Calu3 (cell line): ENCODE data around the gene SPEF1. TPM values are rescaled to one million over a fixed set of nuclear protein-coding genes. Genes with fewer than 3 reads are reported as not detected.
A peak's percentile ranks its signal among the peaks of the same experiment; 100 is the strongest.

Source experiments
- BruUV-seq: library from RNA; stranded (reverse); fragments of 400-500 nt; replicated peaks from 2 replicates; lab custom pipeline; 2021; lab: Mats Ljungman, UMichigan
- CTCF ChIA-PET: fragments of 300-600 bp; sonication (Branson Sonifier 250); formaldehyde crosslinking; loops from one replicate; lab custom pipeline; 2022; ENCODE audit warnings: antibody characterized with exemption; lab: Charles Lee
- DNase-seq: peaks from one replicate; pipeline ENCODE4 v3.0.0; 2022
- H3K27ac Mint-ChIP-seq: one replicate; pipeline ENCODE4 v1.8.0; 2022; ENCODE audit warnings: mixed read lengths; ENCODE audit not compliant: unreplicated experiment
- H3K27me3 Mint-ChIP-seq: one replicate; pipeline ENCODE4 v1.8.0; 2022; ENCODE audit warnings: mixed read lengths; ENCODE audit not compliant: unreplicated experiment
- H3K36me3 Mint-ChIP-seq: one replicate; pipeline ENCODE4 v1.8.0; 2022; ENCODE audit warnings: mild to moderate bottlenecking, moderate library complexity, mixed read lengths; ENCODE audit not compliant: insufficient read depth, unreplicated experiment
- H3K4me1 Mint-ChIP-seq: one replicate; pipeline ENCODE4 v1.8.0; 2022; ENCODE audit warnings: mild to moderate bottlenecking, low read depth, mixed read lengths; ENCODE audit not compliant: unreplicated experiment
- H3K4me3 Mint-ChIP-seq: one replicate; pipeline ENCODE4 v1.8.0; 2022; ENCODE audit warnings: mild to moderate bottlenecking, low read depth, moderate library complexity, mixed read lengths; ENCODE audit not compliant: unreplicated experiment
- H3K9me3 Mint-ChIP-seq: one replicate; pipeline ENCODE4 v1.8.0; 2022; ENCODE audit warnings: low read depth, mixed read lengths; ENCODE audit not compliant: unreplicated experiment
- CTCF ChIP-seq: fragments of 200-600 bp; IDR thresholded peaks from one replicate; pipeline ENCODE4 v1.8.0; 2022; ENCODE audit warnings: antibody characterized with exemption; ENCODE audit not compliant: unreplicated experiment
- intact Hi-C: fragments of 100-400 bp; cut with micrococcal nuclease; formaldehyde crosslinking; loops from one replicate; pipeline ENCODE4 v1.10.0; 2022; ENCODE audit not compliant: unreplicated experiment
- total RNA-seq: library from RNA; stranded (reverse); gene quantifications from 2 replicates; pipeline ENCODE4 v1.2.3, GENCODE V29; 2022

The SPEF1 gene
- total RNA-seq, 1 experiment from 2014 or later = 0.28 TPM

- Mint-ChIP-seq H3K27ac (no peak overlapping the region), H3K27me3 (peaks cover 6% of the 10 kb centered on the region), H3K36me3 (peaks cover 14% of the 10 kb centered on the region), H3K4me3 (peak overlapping the region; percentile 69), H3K4me1 (peaks cover 10% of the 10 kb centered on the region), H3K9me3 (no peaks in the 10 kb centered on the region)
- no peak for DNase-seq
- CTCF ChIA-PET = no interaction called here
- intact Hi-C loops = loop anchor here (2.0 kb wide), 1 partner anchor 58 kb away; no protein-coding TSS in a partner anchor
- BruUV-seq = no TSS peak
- TF ChIP-seq CTCF = no peak
Observed at GRCh38 chr20:3752386-3752759, 28.9 kb downstream of the SPEF1 start.

GRCh38 chr20:3751675-3752385, 29.4 kb downstream of the SPEF1 start:
- H3K27ac Mint-ChIP-seq = no peak overlapping the region
- peak; percentile 53 for DNase-seq

GRCh38 chr20:3751305-3751674, 30.0 kb downstream of the SPEF1 start:
- H3K36me3 Mint-ChIP-seq = peaks cover 14% of the 10 kb centered on the region
- no peak for DNase-seq
- intact Hi-C loops = no loop called here
- no peak for TF ChIP-seq CTCF
- no TSS peak for BruUV-seq
- H3K27me3 Mint-ChIP-seq = peaks cover 16% of the 10 kb centered on the region
- H3K4me1 Mint-ChIP-seq = peaks cover 10% of the 10 kb centered on the region
- H3K9me3 Mint-ChIP-seq = no peaks in the 10 kb centered on the region
- H3K27ac Mint-ChIP-seq = no peak overlapping the region
- H3K4me3 Mint-ChIP-seq = no peak overlapping the region
- CTCF ChIA-PET = interaction anchor here (0.8 to 0.9 kb wide), 2 partner anchors 14 to 16 kb away, joined by 4 read pairs; partner anchors contain the start of gene ADISSP

More at GRCh38 chr20:3751675-3752385, 29.4 kb downstream of the SPEF1 start:
- no peaks in the 10 kb centered on the region for H3K9me3 Mint-ChIP-seq
- intact Hi-C loops = loop anchor here (2.0 kb wide), 1 partner anchor 59 kb away; no protein-coding TSS in a partner anchor
- no peak for TF ChIP-seq CTCF
- BruUV-seq = no TSS peak
- peaks cover 14% of the 10 kb centered on the region for H3K36me3 Mint-ChIP-seq
- peaks cover 10% of the 10 kb centered on the region for H3K4me1 Mint-ChIP-seq
- H3K27me3 Mint-ChIP-seq = peaks cover 11% of the 10 kb centered on the region
- CTCF ChIA-PET = interaction anchor here (0.8 to 0.9 kb wide), 2 partner anchors 15 to 16 kb away, joined by 4 read pairs; partner anchors contain the start of gene ADISSP
- H3K4me3 Mint-ChIP-seq = peak overlapping the region; percentile 69

- BruUV-seq = no TSS peak
- peaks cover 30% of the 10 kb centered on the region for H3K27me3 Mint-ChIP-seq
- H3K36me3 Mint-ChIP-seq = peaks cover 14% of the 10 kb centered on the region
- intact Hi-C loops = no loop called here
- peak; percentile 29 for DNase-seq
- H3K27ac Mint-ChIP-seq = no peak overlapping the region
- no peaks in the 10 kb centered on the region for H3K9me3 Mint-ChIP-seq
- H3K4me1 Mint-ChIP-seq = peaks cover 12% of the 10 kb centered on the region
- peak; percentile 67 for TF ChIP-seq CTCF
- H3K4me3 Mint-ChIP-seq = no peak overlapping the region
- CTCF ChIA-PET = no interaction called here
Observed at GRCh38 chr20:3749689-3750531, 31.3 kb downstream of the SPEF1 start.
